IPS-11a (cell line): Measurements from ENCODE around the gene MPP2.
"Not testable (repeated sequence)": the region's sequence is repeated elsewhere in the genome, so short reads cannot be mapped to it uniquely, and the experiment has no call there.

Experiments
- H3K4me3 ChIP-seq: one replicate; pipeline ENCODE4 v1.5.1; 2013; ENCODE audit warnings: low read depth, low read length, control low read depth

MPP2 gene

DNA sequence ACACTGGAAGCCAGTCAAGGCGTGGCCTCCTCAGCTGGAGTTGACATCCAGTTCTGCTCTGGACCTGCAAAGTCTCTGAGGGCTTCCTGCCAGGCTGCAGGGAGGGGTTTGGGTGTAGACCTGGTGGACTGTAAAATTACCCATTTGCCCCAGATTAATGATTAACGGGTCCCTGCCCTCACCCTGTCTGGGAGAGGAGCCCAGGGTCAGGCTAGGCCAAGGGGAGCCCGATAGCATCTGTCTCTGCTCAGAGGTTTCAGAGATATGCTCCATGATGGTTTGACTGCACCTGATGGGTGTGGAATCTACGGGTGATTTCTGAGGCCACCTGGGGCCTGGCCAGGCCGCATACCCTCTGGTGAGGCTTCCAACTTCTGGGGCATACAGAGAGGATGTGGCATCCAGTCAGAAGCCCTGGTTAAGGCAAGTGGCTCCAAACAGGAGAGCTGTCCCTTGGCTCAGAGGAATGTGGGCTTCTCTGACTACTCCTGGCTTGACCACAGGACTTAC, 23.8 kb upstream of the MPP2 start:
- no peak overlapping the region for H3K4me3 ChIP-seq

DNA sequence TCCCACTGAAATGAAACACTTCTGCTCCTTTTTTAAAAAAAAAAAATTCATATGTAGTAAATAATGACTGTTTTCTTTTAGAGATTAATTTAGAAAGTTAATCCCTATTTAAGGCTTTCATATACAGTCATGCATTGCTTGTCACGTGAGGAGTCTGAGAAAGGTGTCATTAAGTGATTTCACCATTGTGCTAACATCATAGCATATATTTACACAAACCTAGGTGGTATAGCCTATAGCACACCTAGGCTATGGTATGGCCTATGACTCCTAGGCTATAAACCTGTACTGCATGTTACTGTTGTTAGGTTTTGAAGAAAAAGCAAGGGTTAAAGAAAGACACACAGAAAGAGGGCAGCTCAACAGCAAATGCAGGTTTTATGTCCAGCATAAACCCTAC, 21.3 kb upstream of the MPP2 start:
- H3K4me3 ChIP-seq, result no peak overlapping the region

DNA sequence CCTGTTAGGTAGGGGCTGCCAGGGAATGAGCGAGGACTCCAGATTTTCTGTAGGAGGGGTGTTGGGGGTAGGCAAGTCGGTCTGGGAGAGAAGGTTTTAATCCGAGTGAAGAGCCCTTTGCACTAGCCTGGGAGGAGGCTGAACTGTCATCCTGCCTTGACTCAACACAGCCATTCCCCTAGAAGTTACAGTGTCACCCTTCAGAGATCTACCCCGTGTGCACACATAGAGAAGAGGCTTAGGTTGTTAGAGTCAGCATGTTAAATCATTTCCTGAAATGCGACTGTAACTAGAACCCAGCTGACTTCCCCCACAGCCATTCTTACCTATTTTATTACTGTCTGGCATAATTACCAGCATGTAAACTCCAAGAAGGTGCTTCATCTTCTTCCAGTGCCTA, 20.6 kb upstream of the MPP2 start:
- not testable (repeated sequence) for H3K4me3 ChIP-seq

DNA sequence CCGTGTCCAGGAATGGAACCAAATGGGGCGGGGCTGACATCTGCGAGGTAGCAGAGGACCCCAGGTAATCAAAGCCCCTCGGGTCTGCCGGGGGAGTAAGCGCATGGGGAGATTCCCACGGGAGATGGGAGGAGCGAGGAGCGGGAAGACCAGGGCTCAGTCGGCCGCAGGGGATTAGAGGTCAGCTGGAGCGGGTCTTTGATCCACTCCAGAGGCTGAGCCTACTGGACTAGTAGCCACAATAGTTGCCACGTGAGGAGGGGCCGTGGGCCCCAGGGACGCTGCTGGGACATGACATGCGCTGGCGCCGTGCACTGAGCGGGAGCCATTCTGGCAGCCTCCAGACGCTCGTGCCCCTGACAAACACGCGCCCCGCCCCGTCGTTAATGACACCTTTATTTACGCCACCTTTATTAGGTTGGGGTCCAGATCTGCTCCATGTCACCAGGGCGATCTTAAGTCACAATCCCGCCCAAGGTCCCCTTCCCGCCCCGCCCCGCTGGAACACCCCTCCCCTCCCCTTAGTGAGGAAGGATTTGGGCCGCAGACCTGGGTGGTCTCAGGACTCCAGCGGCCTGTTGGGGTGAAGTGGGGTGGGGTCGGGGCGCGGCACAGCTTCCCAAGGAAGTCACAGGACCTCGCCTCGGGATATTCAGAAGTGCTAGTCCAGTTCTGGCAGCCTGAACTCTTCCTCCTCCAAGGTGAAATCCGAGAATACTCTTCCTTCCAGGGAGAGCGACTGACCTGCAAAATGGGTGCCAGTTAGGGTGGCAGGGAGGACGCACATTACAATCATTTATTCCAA, 19.9 kb upstream of the MPP2 start:
- H3K4me3 ChIP-seq, result no peak overlapping the region

DNA sequence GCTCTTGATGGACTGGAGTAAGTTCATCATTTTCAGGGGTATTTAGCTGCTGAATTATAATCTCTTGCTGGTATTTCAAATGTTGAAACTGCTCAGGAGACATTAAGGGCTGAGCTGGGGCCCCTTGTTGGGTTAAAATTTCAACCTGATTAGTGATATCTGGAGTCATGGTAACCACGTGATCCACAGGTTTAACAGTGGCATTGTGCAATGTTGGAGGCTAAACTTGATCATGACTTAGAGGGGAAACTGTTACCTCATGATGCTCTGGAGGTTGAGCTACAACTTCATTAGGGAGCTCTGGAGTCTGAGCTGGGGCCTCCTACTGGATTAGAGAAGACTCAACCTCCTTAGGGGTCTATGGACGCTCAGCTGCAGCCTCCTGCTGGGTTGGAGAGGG, 17.2 kb upstream of the MPP2 start:
- no peak overlapping the region for H3K4me3 ChIP-seq

DNA sequence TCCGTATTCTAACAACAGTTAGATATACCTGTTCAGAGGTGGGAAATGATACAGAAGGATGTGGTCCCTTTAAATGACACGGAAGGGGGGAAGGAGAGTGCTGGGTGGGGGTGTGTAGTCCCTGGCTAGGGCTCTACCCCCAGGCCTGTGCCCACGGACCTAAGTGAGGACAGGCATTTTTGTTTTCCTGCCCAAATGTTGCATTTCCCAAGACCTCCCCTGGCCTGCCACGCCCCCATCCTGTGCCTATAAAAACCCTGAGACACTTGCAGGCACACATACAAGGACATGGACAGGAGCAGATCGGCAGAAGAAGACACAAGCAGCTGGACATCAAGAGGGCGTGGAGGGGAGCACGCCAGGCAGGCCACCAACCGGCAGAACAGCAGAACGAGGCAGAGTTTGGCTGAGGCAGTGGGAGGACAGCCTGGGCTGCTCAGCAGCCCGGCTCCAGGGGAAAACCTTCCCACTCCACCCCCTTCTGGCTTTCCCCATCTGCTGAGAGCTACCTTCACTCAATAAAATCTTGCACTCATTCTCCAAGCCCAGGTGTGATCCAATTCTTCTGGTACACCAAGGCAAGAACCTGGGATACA, 13.3 kb upstream of the MPP2 start:
- H3K4me3 ChIP-seq, result no peak overlapping the region

- H3K4me3 ChIP-seq, result no peak overlapping the region
Observed at GRCh38 chr17:43918026-43918389, 10.7 kb upstream of the MPP2 start.

GRCh38 chr17:43917348-43918025, 10.2 kb upstream of the MPP2 start:
- H3K4me3 ChIP-seq, result no peak overlapping the region

DNA sequence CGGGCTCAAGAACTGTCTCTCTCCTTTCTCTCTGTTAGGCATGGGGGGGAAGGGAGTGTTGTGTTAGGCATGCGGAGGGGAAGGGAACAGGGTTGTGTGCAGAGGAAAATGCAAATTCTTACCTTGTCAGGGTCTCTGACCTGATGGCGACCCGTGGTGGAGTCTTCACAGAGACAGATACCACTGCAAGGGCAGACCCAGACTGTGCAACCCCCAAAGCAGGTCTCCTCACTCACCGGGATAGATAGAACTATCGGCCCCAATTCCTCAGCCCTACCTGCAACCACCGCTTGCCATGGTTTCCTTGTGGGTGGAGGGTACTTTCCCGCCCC, 9.6 kb upstream of the MPP2 start:
- H3K4me3 ChIP-seq, result no peak overlapping the region

DNA sequence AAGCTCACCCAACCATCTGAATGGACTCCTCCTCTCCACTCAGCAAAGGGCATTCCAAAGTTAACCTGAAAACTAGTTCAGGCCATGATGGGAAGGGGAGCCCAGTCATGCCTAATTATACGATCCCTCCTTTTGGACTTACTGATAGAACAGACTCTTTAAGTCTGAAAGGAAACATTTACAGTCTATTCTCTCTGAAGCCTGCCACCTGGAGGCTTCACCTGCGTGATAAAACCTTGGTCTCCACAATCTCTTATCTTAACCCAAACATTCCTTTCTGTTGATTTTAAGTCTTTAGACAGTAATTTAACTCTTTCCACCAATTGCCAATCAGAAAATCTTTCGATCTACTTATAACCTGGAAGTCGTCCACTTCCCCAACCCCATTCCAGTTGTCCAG, 9.0 kb upstream of the MPP2 start:
- H3K4me3 ChIP-seq, result no peak overlapping the region

DNA sequence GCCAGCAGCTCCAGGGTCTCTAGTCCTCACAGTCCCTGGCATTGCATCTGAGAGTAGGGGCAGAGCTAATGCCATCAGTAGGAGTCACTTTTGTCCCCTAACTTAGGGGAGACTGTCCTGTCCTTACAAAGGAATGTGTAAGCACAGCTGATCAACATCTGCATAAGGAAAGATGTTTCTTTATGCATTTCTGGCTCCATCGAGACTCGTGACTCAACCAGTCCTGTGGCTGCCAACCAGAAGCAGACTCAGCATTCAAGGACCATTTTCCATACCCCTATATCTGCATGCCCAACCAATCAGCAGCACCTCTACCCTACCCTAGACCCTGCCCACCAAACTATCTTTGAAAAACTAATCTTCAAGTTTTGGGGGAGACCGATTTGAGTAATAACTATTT, 8.2 kb upstream of the MPP2 start:
- no peak overlapping the region for H3K4me3 ChIP-seq

- no peak overlapping the region for H3K4me3 ChIP-seq
Observed at GRCh38 chr17:43914451-43914850, 7.1 kb upstream of the MPP2 start.

DNA sequence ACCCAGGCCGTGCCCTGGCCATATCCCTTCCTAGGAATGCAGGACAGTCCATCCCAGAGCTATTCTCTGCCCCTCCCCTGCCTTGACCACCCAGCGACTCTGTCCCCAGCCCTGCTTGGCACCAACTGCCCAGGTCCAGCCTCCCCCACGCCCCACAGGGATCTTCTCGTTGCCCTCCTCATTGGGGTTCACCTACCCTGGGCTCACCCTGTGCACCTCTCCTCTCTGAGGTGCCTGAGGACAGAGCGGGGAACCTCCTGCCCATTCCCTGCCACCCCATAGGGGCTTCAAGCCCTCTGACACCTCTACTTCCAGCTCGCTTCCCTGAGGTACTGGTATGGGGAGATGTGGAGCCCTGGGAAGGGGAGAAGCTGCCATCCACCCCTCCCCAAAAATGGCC, 6.2 kb upstream of the MPP2 start:
- no peak overlapping the region for H3K4me3 ChIP-seq

GRCh38 chr17:43912635-43913304, 5.4 kb upstream of the MPP2 start:
- H3K4me3 ChIP-seq, result no peak overlapping the region

- no peak overlapping the region for H3K4me3 ChIP-seq
Observed at GRCh38 chr17:43911904-43912303, 4.6 kb upstream of the MPP2 start.

GRCh38 chr17:43909537-43910231, 2.3 kb upstream of the MPP2 start:
- H3K4me3 ChIP-seq, result no peak overlapping the region

DNA sequence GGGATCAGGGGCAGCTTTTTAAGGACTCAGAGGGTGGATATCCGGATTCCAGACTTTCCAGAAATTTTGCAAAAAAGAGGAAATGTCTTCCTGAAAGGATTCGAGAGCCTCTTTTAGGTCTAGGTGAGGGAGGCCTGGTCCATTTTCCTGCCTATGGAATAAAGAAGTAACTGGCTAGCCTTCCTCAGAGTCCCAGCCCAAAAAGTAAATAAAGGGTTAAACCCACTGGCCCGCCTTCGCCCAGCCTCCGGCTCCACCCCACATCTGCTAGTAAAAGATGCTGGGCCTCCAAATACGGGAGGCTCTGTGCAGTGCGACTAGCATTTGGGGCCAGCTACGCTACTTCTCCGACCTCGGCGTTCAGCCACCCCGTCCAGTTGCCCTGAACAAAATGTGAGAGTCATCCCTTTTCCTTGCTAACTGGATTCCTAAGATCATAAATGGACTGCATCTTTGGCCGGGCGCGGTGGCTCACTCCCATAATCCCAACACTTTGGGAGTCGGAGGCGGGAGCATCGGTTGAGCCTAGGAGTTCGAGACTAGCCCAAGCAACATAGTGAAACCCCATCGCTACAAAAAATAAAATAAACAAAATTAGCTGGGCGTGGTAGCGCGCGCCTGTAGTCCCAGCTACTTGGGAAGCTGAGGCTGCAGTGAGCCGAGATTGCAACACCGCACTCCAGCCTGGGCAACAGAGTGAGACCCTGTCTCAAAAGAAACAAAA, 824 bp upstream of the MPP2 start:
- H3K4me3 ChIP-seq, result peak overlapping the region; percentile 53

- H3K4me3 ChIP-seq, result peak overlapping the region; percentile 53
Observed at GRCh38 chr17:43906951-43907424, 348 bp downstream of the MPP2 start.

DNA sequence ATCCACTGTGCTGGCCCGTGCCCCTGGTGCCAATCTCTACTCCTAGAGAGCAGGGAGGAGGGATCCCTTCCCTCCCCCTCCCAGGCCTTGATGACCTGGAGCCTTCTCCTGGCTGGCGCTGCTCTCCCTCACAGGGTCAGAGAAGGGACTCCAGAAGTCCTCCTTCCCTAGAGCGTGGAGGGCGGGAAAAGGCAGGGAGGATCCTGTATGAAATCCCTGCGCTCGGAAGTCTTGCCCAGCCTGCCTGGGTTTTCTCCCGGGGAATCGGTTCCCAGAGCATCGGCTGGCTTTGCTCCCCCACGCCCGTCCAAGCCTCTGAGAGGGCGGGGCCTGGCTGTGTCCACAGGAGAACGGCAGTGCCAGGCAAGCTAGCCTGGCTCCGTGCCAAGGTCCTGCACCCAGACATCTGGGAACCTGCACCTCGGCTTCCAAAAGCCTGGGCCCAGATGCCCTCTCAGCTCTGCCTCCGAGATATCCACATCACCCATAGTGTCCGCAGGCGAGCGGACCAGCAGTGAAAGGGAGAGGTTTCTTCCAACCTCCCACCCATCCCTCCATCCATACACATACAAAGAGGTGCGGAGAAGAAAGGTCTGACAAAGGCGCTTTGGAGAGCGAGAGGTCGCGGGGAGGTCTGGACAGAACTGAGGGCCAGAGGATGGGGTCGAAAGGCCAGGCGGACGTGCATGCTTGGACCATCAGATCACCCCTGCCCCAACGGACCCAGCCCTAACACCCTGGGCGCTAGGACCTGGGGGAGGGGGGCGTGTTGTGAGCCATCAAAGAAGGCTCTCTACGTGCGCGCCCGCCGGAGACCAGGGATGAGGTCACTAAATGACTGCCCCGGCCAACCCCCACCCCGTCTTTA, 1.1 kb downstream of the MPP2 start:
- H3K4me3 ChIP-seq, result peak overlapping the region; percentile 53
